ENCODE data around the gene TRIP12.
A peak's percentile ranks its signal among the peaks of the same experiment; 100 is the strongest.
"Not testable (repeated sequence)": the region's sequence is repeated elsewhere in the genome, so short reads cannot be mapped to it uniquely, and the experiment has no call there.

Gene TRIP12

GRCh38 chr2:229831805-229832509, 89.9 kb downstream of the TRIP12 start:
- no peak for DNase-seq (ENCODE audit: low spot score)

DNA sequence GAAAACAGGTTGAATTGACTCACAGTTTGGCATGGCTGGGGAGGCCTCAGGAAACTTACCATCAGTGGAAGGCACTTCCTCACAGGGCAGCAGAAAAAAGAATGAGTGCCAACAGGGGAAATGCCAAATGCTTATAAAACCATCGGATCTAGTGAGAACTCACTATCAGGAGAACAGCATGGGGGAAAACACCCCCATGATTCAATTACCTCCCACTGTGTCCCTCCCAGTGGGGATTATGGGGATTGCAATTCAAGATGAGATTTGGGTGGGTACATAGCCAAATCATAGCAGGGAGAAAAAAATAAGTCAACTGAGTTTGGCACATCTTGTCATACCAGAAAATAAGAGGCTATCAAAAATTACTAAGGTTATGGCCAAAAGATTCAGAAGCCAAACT, 96.3 kb downstream of the TRIP12 start:
- no peak for DNase-seq (ENCODE audit: low spot score)

- no peak for DNase-seq (ENCODE audit: low spot score)
These were observed 100.5 kb downstream of the TRIP12 start for GRCh38 chr2:229821316-229821715.

GRCh38 chr2:229818230-229818629, 103.6 kb downstream of the TRIP12 start:
- no peak for DNase-seq (ENCODE audit: low spot score)

GRCh38 chr2:229815858-229816257, 106.0 kb downstream of the TRIP12 start:
- DNase-seq (ENCODE audit: low spot score), result peak; percentile 13

DNA sequence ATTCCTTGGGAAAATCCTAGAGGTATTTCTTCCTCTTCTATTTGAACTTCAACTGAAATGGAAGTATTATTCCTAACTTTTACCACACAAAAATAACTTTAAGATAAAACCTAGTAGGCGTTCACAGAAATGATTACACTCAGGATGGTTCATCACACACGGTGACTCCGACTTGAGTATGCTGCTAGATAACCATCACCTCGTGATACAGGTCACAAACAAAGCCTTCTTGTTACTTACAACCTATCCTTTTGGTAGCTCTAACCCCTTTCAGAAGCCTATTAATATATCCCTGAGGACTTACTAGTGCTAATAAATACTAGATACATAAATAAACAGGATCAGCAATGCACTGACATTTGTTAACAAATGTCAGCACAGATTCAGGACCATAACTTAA, 106.5 kb downstream of the TRIP12 start:
- DNase-seq (ENCODE audit: low spot score), result no peak

- peak; percentile 19 for DNase-seq (ENCODE audit: low spot score)
These were observed 111.0 kb downstream of the TRIP12 start for GRCh38 chr2:229810786-229811185.

GRCh38 chr2:229805559-229805958, 116.2 kb downstream of the TRIP12 start:
- DNase-seq (ENCODE audit: low spot score), result no peak

GRCh38 chr2:229802785-229803184, 119.0 kb downstream of the TRIP12 start:
- no peak for DNase-seq (ENCODE audit: low spot score)

- DNase-seq (ENCODE audit: low spot score), result peak; percentile 35
These were observed 120.6 kb downstream of the TRIP12 start for GRCh38 chr2:229800997-229801754.

DNA sequence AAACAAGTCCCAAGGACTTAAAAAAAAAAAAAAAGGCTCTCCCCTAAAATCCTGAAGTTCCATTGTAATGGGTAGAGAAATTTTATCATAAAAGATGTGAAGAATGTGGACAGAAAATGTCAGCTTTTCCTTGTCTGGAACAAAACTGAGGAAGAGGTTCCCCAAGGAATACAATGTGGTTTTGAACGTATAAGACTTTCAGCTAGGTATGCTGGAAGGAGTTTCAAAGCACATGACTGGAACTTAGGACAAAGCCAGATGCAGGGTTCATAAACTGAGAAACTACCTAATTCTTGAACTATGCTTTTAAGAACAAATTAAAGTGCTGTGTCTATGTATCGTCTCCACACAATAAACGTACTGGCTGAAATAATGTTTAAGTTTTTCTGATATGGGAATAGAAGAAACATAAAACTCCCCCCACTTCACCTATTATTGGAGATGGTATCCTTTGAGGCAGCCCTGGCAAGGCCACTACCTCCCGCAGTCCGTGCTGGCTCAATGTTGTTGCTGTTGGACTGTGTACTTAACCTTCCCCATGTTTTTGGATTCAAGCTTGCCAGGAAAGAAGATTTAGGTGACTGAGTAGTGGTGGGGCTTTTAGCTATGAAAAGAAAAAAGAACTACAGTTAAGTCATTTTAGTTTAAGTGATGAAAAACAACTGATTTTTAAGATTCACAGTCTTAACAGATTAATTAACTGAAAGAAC, 123.2 kb downstream of the TRIP12 start:
- no peak for DNase-seq (ENCODE audit: low spot score)

DNA sequence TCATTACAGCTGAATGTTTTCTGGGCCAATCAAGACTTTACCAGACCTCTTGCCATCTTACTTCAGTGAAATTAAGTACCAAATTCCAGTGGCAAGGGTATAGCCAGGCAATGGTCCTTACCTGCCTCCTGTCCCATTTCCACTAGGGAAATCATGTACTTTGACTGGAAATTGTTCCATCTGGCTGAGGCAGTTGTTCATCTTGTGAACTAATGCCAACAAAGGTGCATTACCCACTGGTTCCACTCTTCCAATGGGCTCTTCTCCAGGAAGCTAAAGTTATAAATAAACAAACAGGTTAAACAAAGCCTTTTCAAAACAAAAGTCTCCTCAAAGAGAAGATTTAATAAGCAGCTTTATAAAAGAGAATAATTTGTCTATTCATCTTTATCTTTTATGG, 126.8 kb downstream of the TRIP12 start:
- DNase-seq (ENCODE audit: low spot score), result no peak

DNA sequence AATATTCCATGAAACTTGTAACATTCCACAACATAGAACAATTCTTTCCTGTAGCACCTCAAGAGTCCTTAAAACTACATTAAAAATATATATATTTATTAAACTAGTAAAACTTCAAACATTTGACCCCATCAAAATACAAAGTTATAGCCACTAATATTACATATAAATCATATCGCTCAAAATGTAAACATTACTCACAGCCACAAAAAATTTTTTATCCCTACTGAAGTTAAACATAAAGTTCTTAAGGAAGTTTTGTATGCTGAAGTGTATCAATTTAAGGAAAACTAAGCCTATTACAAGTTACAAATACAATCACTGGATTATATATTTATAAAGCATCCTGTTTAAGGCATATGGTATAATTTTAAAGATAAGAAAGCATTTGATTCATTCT, 127.2 kb downstream of the TRIP12 start:
- no peak for DNase-seq (ENCODE audit: low spot score)

DNA sequence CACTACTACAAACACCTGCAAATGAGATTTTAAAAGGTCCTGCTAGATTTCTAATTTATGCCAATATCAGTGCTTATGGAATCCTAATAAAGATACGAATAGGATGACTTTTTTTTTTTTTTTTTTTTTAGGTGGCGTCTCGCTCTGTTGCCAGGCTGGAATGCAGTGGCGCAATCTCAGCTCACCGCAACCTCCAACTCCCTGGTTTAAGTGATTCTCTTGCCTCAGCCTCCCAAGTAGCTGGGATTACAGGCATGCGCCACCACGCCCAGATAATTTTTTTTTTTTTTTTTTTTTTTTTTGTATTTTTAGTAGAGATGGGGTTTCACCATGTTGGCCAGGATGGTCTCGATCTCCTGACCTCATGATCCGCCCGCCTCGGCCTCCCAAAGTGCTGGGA, 135.5 kb downstream of the TRIP12 start:
- not testable (repeated sequence) for DNase-seq (ENCODE audit: low spot score)

DNA sequence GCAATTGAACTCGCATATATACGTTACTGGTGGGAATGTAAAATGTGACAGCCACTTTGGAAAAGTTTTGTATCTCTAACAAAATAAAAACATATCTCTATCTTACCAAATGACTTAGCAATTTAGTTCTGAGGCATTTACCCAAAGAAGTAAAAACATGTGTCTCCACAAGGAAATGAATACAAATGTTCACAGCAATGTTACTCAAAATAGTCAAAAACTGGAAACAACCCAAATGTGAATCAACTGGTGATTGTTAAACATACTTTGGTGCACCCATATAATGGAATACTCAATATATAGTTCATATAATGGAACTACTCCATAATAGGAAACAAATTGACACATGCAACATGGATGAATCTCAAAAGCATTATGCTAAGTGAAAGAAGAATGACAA, 137.0 kb downstream of the TRIP12 start:
- DNase-seq (ENCODE audit: low spot score), result no peak

DNA sequence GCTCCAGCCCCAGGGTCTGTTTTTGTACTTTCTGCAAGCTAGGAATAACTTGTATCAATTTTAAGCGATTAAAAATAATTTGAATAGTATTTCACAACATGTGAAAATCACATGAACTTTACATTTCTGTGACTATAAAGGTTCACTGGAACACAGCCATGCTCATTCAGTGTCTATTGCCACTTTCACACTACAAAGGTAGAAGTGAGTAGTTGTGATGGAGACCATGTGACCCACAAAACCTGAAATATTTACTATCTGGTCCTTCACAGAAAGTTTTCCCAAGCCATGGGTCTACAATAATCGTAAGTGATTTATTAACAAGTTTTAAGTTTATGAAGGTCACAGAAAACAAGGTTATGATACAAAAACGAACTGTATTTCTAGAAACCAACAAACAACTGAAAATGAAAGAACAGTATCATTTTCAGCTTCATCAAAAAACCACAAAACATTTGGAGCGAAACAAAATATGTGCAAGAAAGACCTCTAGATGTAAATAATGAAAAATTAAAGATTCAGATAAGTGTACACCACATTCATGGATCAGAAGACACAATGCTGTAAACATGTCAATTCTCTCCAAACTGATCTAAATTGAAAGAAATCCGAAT, 138.6 kb downstream of the TRIP12 start:
- no peak for DNase-seq (ENCODE audit: low spot score)

DNA sequence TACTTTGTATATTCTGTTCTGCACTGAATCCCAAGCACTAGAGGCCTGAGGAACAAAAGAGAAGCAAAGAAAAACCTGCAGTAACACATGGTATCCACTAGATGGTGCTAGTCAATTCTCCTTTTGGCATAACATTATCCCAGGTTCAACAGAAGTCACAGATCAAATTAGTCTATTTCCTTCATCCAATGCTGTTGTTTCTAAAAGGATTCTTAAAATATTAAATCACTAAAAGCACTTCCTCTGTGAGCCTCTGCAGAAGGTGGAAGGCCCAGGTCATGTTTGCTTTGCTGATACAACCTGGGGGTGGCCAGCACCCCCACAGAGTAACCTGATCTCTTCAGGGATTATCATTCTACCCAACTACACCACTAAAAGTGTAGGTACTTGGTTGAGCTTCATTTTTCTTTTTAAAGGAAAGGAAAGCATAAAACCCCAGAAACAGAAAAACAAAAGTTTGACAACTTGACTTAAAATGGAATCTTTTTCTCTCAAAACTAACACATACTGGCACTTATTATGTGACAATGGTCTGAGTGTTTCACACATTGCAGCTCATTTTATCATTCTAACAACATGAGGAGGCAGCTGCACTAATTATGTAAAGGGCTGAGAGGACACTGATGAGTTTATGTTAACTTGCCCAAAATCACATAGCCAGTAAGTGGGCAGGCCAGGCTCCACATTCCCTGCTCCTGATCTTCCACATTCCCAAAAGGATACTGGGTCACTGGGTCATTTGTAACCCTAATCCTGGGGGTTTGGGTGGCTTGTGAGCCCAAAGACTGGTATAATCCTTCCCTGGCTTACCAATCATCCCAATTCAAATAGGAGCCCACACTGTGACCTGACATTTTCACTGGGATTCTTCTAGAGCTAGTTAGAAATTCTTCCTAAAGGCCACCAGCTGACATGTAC, 140.7 kb downstream of the TRIP12 start:
- DNase-seq (ENCODE audit: low spot score), result peak; percentile 56

- DNase-seq (ENCODE audit: low spot score), result no peak
These were observed 142.2 kb downstream of the TRIP12 start for GRCh38 chr2:229779650-229780049.

DNA sequence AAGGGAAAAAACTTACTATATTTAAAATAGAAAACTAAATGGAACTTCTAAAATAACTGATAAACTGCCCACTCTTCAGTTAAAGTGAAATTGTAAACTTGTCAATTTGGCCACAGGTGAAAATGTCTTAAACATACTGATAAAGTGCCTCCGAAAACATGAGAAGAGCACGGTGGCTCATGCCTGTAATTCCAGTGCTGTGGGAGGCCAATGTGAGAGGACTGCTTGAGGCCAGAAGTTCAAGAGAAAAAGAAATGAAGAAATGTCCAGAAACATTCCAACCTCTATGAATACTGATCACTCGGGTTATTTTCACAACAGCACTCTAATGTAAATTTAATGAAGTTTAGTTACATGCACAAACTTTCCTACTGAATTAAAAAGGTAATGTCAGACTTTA, 144.1 kb downstream of the TRIP12 start:
- DNase-seq (ENCODE audit: low spot score), result no peak

- DNase-seq (ENCODE audit: low spot score), result no peak
These were observed 146.0 kb downstream of the TRIP12 start for GRCh38 chr2:229775614-229776313.

DNA sequence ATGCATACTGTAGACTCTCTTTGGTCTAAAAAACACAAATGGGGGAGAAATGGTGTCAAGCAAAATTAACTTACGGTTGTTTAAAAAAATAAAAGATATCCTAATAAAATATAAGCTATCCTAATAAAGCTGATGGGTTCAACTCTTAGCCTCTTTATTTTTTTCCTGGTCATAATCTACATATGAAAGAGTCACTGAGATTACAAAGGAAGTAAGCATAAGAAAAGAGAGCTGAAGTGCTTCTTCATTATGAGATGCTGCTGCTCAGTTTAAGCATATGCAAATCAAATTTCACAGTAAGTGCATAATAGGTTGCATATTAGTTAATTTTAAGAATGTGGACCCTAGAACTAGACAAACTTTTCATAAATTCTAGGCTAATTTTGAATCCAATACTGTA, 147.6 kb downstream of the TRIP12 start:
- no peak for DNase-seq (ENCODE audit: low spot score)
